BJ (cell line): ENCODE results near the gene ARHGEF28. TPM values are rescaled to one million over a fixed set of nuclear protein-coding genes. Genes with fewer than 3 reads are reported as not detected.

Experiments used
- CTCF ChIA-PET: fragments of 350-600 bp; formaldehyde crosslinking; extraction: SDS; loops from one replicate; lab custom pipeline; 2021; ENCODE audit warnings: antibody characterized with exemption, inconsistent platforms; lab: Yijun Ruan, JAX
- POLR2A ChIA-PET: fragments of 300-600 bp; sonication (Branson Sonifier 250); formaldehyde crosslinking; extraction: SDS; loops from one replicate; lab custom pipeline; 2021; ENCODE audit warnings: antibody characterized with exemption; lab: Charles Lee
- DNase-seq: peaks from one replicate; pipeline ENCODE4 v3.0.0-alpha.2; 2011; ENCODE audit warnings: low read depth
- H3K27me3 ChIP-seq: 2 replicates; pipeline ENCODE4 v1.6.0; 2011; ENCODE audit warnings: low read length; ENCODE audit not compliant: control insufficient read depth, insufficient read depth
- H3K36me3 ChIP-seq: 2 replicates; pipeline ENCODE4 v1.5.1; 2011; ENCODE audit warnings: low read length; ENCODE audit not compliant: control insufficient read depth, insufficient read depth
- H3K4me3 ChIP-seq: 2 replicates; pipeline ENCODE4 v1.5.1; 2011; ENCODE audit warnings: low read depth, mild to moderate bottlenecking, control low read depth, low read length
- CTCF ChIP-seq: IDR thresholded peaks from 2 replicates; pipeline ENCODE4 v1.5.1; 2011; ENCODE audit warnings: low read depth, mild to moderate bottlenecking, control low read depth, inconsistent platforms, low read length, moderate library complexity; ENCODE audit not compliant: insufficient read depth
- polyA plus RNA-seq: library from polyadenylated mRNA; depleted of rRNA; stranded (reverse); fragments of >200 nt; gene quantifications from 2 replicates; pipeline ENCODE4 v1.2.3, GENCODE V29; 2011

The ARHGEF28 gene
- polyA plus RNA-seq, 1 experiment = 2.8 TPM

- CTCF ChIA-PET = interaction anchor here (0.9 to 1.3 kb wide), 3 partner anchors 11 to 60 kb away, joined by 3 read pairs; no protein-coding TSS in a partner anchor
- DNase-seq = peak; percentile 51
- POLR2A ChIA-PET = no interaction called here
- Histone ChIP-seq H3K4me3 (no peak overlapping the region), H3K36me3 (no peaks in the 10 kb centered on the region), H3K27me3 (no peaks in the 10 kb centered on the region; the same call in 1 of the 2 replicates)
- no peak for TF ChIP-seq CTCF
Observed at GRCh38 chr5:73962801-73963425, 336.9 kb downstream of the ARHGEF28 start.

GRCh38 chr5:73964352-73964865 lies 338.4 kb downstream of the ARHGEF28 start:
- CTCF ChIA-PET = interaction anchor here (0.7 to 1.8 kb wide), 4 partner anchors 9 to 15 kb away, joined by 3 to 4 read pairs (median 3); no protein-coding TSS in a partner anchor
- no peak for DNase-seq

GRCh38 chr5:73966451-73966850 lies 340.5 kb downstream of the ARHGEF28 start:
- no peak for TF ChIP-seq CTCF
- no peak for DNase-seq
- Histone ChIP-seq H3K4me3 (no peak overlapping the region), H3K27me3 (peaks cover 2% of the 10 kb centered on the region), H3K36me3 (no peaks in the 10 kb centered on the region)
- ChIA-PET POLR2A (no interaction called here), CTCF (interaction anchor here (1.2 to 1.3 kb wide), 2 partner anchors 8 to 13 kb away, joined by 3 to 4 read pairs; no protein-coding TSS in a partner anchor)

More at GRCh38 chr5:73964352-73964865, 338.4 kb downstream of the ARHGEF28 start:
- no peaks in the 10 kb centered on the region for H3K36me3 ChIP-seq
- H3K27me3 ChIP-seq = peaks cover 2% of the 10 kb centered on the region
- H3K4me3 ChIP-seq = no peak overlapping the region
- POLR2A ChIA-PET = no interaction called here
- TF ChIP-seq CTCF = no peak

GRCh38 chr5:73967347-73967746 lies 341.4 kb downstream of the ARHGEF28 start:
- TF ChIP-seq CTCF = no peak
- no peaks in the 10 kb centered on the region for H3K36me3 ChIP-seq
- ChIA-PET POLR2A (no interaction called here), CTCF (no interaction called here)
- peaks cover 2% of the 10 kb centered on the region for H3K27me3 ChIP-seq
- no peak overlapping the region for H3K4me3 ChIP-seq
- DNase-seq = no peak

GRCh38 chr5:73968246-73968645 lies 342.2 kb downstream of the ARHGEF28 start:
- no peak overlapping the region for H3K4me3 ChIP-seq
- no peaks in the 10 kb centered on the region for H3K36me3 ChIP-seq
- no peak for DNase-seq
- ChIA-PET POLR2A (no interaction called here), CTCF (no interaction called here)
- no peak for TF ChIP-seq CTCF
- H3K27me3 ChIP-seq = peaks cover 2% of the 10 kb centered on the region
